ENCODE measurements around the gene HES7. TPM values are rescaled to one million over a fixed set of nuclear protein-coding genes. Genes with fewer than 3 reads are reported as not detected.

Gene HES7
- total RNA-seq, 1 donor from 2014 or later, result not detected

DNA sequence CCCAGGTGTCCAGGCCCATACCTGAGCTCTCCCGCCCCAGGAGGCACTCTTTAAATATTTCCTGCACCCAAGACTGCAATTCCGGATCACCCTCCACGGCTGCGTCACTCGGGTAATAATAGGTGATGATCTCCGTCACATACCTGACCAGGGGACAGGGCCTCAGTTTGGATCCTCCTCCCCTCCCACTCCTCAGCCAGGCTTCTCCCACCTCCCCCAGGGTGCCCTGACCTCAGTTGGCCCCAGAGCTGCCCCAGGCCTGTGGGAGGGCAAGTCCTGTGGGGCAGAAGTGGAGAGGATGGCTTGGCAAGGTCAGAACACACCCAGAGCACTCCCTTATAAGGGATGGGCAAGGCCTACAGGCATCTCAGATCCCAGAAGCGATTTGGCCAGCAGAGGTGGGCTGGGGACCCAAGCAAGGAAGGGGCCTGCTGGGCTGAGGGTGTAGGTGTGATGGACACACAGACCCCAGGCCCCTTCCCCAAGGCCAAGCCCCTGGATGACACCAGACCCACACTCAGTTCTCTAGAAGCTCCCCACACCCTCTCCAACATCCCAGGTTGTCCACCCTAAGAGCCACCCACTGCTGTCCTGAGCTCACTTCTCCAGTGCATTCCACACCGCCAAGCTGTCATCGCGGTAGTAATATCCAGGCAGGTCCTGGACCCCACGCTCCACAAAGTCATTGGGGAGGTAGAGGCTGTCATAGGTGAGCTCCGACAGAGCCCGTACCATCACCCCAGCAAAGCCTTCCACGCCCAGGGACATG is 48.1 kb downstream of the HES7 start:
- Mint-ChIP-seq H3K4me3 (ENCODE audit: low read depth) (no peak overlapping the region), H3K36me3 (ENCODE audit: insufficient read depth) (no peaks in the 10 kb centered on the region), H3K9me3 (ENCODE audit: low read depth) (no peaks in the 10 kb centered on the region), H3K27me3 (peaks cover 90% of the 10 kb centered on the region), H3K27ac (no peak overlapping the region), H3K4me1 (ENCODE audit: low read depth) (peaks cover 7% of the 10 kb centered on the region)
- no peak for DNase-seq (ENCODE audit: low spot score, unreplicated experiment)
- TF ChIP-seq, protein P1, sequence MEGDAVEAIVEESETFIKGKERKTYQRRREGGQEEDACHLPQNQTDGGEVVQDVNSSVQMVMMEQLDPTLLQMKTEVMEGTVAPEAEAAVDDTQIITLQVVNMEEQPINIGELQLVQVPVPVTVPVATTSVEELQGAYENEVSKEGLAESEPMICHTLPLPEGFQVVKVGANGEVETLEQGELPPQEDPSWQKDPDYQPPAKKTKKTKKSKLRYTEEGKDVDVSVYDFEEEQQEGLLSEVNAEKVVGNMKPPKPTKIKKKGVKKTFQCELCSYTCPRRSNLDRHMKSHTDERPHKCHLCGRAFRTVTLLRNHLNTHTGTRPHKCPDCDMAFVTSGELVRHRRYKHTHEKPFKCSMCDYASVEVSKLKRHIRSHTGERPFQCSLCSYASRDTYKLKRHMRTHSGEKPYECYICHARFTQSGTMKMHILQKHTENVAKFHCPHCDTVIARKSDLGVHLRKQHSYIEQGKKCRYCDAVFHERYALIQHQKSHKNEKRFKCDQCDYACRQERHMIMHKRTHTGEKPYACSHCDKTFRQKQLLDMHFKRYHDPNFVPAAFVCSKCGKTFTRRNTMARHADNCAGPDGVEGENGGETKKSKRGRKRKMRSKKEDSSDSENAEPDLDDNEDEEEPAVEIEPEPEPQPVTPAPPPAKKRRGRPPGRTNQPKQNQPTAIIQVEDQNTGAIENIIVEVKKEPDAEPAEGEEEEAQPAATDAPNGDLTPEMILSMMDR (IDR thresholded peaks at IDR 0.05; ENCODE audit: unreplicated experiment), result no peak

DNA sequence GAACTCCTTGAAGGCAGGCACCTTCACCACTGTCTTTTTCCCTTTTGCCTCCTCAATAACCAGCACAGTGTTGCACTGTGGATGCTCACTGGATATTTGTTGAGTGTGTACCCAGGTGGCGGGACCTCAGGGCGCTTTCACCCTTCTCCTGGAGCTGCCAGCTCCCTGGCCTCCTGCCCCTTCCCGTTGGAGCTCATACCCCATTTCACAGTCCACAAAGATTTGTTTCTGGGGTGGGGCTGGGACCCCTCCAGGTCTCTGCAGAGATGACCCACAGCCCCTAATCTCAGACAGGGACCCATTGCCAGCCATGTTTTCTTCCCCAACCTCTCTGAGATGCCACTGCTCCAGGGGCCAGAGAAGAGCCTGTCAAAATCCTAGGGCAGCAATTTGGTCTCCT is 48.8 kb downstream of the HES7 start:
- Mint-ChIP-seq H3K9me3 (ENCODE audit: low read depth) (no peaks in the 10 kb centered on the region), H3K27me3 (peaks cover 89% of the 10 kb centered on the region), H3K27ac (no peak overlapping the region), H3K36me3 (ENCODE audit: insufficient read depth) (no peaks in the 10 kb centered on the region), H3K4me3 (ENCODE audit: low read depth) (no peak overlapping the region), H3K4me1 (ENCODE audit: low read depth) (peaks cover 7% of the 10 kb centered on the region)
- TF ChIP-seq, protein P1 (IDR thresholded peaks at IDR 0.05; ENCODE audit: unreplicated experiment), result no peak
- no peak for DNase-seq (ENCODE audit: low spot score, unreplicated experiment)

DNA sequence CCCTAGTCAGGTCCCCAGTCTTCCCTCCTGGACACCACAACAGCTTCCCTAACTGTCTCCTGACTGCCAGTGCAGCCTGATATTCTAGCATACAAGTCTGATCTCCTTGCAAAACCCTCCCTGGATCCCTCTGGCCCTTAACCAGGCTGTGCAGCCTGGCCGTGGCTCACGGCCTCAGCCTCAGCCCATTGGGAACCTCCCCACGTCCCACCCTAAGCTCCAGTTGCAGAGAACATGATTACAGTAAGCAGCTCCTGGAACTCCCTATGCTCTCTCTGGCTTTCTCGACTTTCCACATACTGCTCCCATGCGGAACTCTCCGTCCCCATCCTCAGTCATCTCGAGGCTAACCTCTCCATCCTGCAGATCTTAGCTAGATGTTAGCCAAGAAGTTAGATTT is 49.4 kb downstream of the HES7 start:
- TF ChIP-seq, protein P1 (IDR thresholded peaks at IDR 0.05; ENCODE audit: unreplicated experiment), result no peak
- Mint-ChIP-seq H3K27ac (no peak overlapping the region), H3K9me3 (ENCODE audit: low read depth) (no peaks in the 10 kb centered on the region), H3K4me1 (ENCODE audit: low read depth) (peaks cover 7% of the 10 kb centered on the region), H3K36me3 (ENCODE audit: insufficient read depth) (no peaks in the 10 kb centered on the region), H3K27me3 (peaks cover 88% of the 10 kb centered on the region), H3K4me3 (ENCODE audit: low read depth) (no peak overlapping the region)
- no peak for DNase-seq (ENCODE audit: low spot score, unreplicated experiment)

DNA sequence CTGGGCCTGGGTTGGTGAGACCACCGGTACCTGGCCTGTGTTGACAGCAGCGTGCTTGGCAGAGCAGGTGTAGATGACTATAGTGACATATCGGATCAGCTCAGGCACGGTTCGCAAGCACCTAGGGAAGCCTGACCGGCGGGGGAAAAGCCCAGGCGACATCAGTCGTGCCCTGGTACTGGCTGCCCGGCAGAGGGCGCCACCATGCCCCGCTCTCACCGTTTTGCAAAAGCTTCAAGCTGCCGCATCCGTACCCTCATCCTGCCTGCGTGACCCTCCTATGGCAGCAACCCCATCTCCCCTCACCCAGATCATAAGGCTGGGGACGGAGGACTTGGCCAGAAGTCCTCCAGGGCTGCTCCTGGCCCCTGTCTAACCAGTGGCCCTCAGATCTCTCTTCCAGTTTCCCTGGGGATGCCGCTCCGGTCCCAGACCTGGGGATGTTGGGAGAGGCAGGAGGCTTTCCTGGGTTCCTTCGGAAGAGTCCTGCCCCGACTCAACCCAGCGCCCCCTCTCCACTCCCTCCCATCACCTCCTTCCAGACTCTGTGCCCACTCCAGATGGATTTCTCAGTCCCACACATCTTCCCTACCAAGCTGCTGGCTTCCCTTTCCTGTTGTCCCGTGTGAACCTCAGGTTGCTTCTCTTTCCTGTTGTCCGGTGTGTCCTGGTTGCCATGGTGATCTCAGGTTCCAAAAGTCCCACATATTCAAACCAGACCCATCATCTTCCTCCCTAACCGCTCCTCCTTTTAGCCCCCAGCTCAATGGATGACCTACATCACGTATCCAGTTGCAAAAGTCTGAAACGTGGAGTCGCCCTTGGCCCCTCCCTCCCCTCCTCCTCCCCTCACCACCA is 50.0 kb downstream of the HES7 start:
- H3K27ac Mint-ChIP-seq, result no peak overlapping the region
- no peaks in the 10 kb centered on the region for H3K9me3 Mint-ChIP-seq (ENCODE audit: low read depth)
- H3K4me3 Mint-ChIP-seq (ENCODE audit: low read depth), result peak overlapping the region; percentile 28
- H3K36me3 Mint-ChIP-seq (ENCODE audit: insufficient read depth), result no peaks in the 10 kb centered on the region
- peak; percentile 69 for DNase-seq (ENCODE audit: low spot score, unreplicated experiment)
- peaks cover 11% of the 10 kb centered on the region for H3K4me1 Mint-ChIP-seq (ENCODE audit: low read depth)
- H3K27me3 Mint-ChIP-seq, result peaks cover 91% of the 10 kb centered on the region
- TF ChIP-seq, protein P1 (IDR thresholded peaks at IDR 0.05; ENCODE audit: unreplicated experiment), result peak; percentile 95

DNA sequence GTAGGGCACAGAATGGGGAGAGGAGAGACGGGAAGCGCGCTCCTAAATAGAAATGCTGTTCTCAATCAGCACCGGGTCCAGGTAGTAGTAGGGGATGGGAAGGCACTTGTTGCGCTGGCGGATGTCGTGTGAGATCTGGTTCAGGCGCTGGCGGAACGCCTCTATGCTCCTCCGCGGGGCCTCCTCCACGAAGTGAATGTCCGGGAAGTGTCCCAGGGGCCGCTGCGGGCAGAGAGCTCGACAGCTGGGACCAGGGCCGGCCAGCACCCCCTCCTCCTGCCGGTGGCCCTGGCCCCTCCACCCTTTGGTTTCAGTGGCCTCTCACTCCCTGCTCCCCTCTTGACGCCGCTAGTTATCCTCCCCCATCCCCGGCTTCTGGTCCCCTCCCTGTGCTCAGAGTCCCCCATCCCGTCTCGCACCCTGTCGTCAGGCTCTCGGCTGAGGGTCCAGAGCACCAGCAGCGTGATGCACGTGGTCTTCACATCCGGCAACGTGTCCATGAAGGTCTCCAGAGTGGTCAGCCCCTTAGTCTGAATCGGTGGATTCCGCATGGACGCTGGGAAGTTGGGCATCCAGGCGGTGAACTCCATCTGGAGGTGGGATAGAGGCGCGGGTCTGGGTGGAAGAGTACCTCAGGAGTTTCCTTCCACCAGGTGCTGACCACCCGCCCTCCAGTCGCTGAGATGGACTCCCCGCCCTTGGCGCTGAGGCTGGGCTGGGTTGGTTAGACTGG is 51.0 kb downstream of the HES7 start:
- Mint-ChIP-seq H3K36me3 (ENCODE audit: insufficient read depth) (no peaks in the 10 kb centered on the region), H3K4me1 (ENCODE audit: low read depth) (peaks cover 15% of the 10 kb centered on the region), H3K27ac (no peak overlapping the region), H3K9me3 (ENCODE audit: low read depth) (no peaks in the 10 kb centered on the region), H3K27me3 (peaks cover 96% of the 10 kb centered on the region), H3K4me3 (ENCODE audit: low read depth) (peak overlapping the region; percentile 45)
- TF ChIP-seq, protein P1 (IDR thresholded peaks at IDR 0.05; ENCODE audit: unreplicated experiment), result no peak
- DNase-seq (ENCODE audit: low spot score, unreplicated experiment), result no peak

Data from progenitor cell of endocrine pancreas (in vitro differentiated cells).